GM12892 (cell line): Measurements from ENCODE around the gene MMEL1.

Source experiments
- DNase-seq: peaks from one replicate; pipeline ENCODE4 v3.0.0; 2011; ENCODE audit not compliant: insufficient read length
- FAIRE-seq: peaks from 2 replicates; lab custom pipeline; 2011; peaks lifted over from hg19 to GRCh38; lab: Jason Lieb, UNC
- POLR2A ChIP-seq: IDR thresholded peaks from 2 replicates; pipeline ENCODE4 v1.6.1; 2011; ENCODE audit warnings: low read depth, low read length, control low read depth
- POLR2AphosphoS5 ChIP-seq: IDR thresholded peaks from 2 replicates; pipeline ENCODE4 v1.6.1; 2011; ENCODE audit warnings: low read depth, low read length, control low read depth
- TAF1 ChIP-seq: IDR thresholded peaks from 2 replicates; pipeline ENCODE4 v1.6.1; 2011; ENCODE audit warnings: low read depth, mild to moderate bottlenecking, control low read depth, low read length, borderline replicate concordance

The MMEL1 gene

DNA sequence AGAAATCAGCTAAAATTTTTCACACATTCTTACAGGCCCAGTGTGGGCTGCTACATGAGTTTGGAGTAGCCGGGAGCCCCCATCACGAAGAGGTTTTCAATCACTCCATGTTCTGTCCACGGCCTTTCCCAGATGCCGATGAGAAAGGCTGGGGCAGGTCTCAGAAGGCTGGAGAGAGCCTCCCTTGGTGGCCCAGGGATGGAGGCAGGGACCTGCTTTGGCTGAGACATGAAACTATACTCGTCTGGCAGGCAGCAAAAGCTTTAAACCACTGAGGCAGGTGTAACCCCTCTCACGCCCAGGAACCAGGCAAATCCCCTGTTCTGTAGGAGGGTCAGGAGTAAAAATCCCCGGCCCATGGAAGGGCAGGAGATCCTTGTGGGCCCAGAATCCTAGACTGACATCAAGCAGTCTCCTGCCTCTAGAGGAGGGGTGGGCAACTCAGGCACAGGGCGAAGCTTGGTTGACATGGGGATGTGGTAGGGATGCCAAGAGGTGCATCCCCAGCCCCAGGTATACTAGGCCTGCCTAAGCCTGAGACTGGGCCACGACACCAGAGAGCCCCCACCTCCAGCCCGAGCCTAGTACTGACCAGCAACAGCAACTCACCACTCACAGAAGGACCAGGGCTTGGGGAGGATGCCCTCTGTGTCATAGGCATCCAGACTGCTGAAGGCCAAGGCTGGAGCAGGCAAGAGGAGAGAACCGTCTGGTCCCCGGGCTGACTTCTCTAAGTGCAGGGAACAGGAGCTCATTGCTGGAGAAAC, 9.1 kb downstream of the MMEL1 start:
- no peak for FAIRE-seq

DNA sequence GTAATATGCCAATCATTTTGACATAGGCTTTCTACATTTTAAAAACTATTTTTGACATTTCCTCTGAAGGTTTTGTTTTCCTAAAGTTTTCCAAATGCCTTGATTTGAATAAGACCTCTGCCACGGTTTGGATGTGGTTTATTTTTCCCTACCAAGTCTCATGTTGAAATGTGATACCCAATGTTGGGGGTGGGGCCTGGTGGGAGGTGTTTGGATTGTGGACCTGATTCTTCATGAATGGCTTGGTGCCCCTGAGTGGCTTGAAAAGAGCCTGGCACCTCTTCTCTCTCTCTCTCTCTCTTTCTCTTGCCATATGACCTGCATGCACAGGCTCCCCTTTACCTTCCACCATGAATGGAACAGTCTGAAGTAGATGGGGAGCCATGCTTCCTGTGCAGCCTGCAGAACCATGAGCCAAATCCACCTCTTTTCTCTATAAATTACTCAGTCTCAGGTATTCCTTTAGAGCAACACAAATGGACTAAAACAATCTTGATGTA, 14.8 kb downstream of the MMEL1 start:
- FAIRE-seq (no peak), DNase-seq (no peak)
- TF ChIP-seq POLR2A (no peak), TAF1 (no peak), POLR2AphosphoS5 (no peak)

More for the DNA sequence above, 9.1 kb downstream of the MMEL1 start:
- no peak for TF ChIP-seq TAF1
- TF ChIP-seq POLR2A, result no peak
- TF ChIP-seq POLR2AphosphoS5, result no peak
- no peak for DNase-seq

- TF ChIP-seq TAF1 (no peak), POLR2AphosphoS5 (no peak), POLR2A (no peak)
- no peak for FAIRE-seq
Measured at GRCh38 chr1:2614145-2614544, 18.7 kb downstream of the MMEL1 start.

DNA sequence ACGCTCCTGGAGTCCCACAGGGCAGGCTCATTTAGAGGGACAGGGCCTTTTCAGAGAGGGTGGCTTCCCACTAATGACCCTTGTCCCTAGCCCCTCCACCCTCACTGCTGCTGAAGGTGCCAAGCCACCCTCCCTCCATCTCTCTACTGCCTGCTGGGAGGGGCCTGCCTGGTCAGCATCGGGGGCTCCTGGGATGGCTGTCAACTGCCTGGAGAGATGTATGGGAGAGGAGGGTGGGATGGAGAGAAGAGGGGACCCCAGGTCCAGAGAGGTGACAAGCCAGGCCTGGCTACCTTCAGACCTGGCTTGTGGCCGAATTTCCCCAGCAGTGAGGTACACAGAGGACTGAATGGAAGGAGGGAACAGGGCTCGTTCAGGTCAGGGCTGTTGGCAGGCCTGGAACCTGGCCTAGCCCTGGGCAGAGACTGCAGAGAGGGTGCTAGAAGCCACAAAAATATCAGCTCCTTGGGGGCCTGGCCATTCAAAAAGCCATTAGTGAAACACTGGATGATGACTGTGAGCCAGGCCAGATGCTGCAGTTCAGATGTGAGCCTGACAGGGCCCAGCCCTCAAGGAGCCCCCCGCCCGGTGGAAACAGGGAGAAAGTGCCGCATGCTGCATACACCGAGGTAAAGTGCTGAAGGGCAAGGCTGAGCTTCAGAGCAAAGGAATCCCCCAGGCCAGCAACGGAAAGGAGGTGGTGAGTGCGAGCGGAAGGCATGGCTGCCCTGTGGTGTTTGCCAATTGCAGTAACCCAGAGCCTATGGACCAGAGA, 20.0 kb downstream of the MMEL1 start:
- no peak for FAIRE-seq
- no peak for DNase-seq
- no peak for TF ChIP-seq TAF1
- no peak for TF ChIP-seq POLR2A
- no peak for TF ChIP-seq POLR2AphosphoS5

More at GRCh38 chr1:2614145-2614544, 18.7 kb downstream of the MMEL1 start:
- no peak for DNase-seq

DNA sequence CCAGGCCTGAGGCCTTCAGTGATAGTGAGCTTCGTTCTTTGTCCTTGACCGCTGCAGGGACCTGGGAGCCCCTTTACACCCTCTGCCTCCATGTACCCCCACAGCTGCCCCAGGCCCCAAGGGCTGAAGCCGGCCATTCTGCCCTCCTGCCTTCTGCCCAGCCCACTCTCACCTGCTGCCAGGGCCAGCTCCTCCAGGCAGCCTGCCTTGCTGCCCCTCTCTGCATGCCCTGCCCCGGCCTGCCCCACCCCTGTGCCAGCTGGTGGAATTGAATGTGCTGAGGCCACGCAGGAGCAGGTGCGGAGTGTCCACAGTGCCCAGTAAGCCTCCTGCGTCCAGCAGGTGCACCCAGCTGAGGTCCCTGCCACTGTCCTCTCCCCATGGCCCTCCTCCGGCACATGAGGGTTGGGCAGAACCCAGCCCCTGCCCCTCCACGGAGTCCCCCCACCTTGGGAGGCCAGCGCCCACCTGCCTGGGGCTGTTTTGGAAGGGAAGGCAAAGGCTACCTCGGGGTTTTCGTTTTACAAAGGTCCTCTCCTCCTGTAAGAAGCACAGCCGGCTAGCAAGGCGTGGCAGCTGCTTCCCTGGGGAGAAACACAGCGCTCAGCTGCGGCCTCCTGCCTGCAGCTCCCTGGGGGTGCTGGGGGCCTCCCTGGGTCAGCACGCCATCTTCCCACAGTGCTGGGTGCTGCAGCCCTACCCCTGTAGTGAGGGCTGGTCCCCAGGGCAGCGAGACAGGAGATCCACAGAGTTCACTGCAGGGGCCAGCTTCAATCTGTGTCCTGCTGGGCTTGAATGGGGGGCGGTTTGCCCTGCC, 21.0 kb downstream of the MMEL1 start:
- no peak for TF ChIP-seq POLR2AphosphoS5
- no peak for TF ChIP-seq TAF1
- TF ChIP-seq POLR2A, result no peak
- FAIRE-seq (no peak), DNase-seq (no peak)

DNA sequence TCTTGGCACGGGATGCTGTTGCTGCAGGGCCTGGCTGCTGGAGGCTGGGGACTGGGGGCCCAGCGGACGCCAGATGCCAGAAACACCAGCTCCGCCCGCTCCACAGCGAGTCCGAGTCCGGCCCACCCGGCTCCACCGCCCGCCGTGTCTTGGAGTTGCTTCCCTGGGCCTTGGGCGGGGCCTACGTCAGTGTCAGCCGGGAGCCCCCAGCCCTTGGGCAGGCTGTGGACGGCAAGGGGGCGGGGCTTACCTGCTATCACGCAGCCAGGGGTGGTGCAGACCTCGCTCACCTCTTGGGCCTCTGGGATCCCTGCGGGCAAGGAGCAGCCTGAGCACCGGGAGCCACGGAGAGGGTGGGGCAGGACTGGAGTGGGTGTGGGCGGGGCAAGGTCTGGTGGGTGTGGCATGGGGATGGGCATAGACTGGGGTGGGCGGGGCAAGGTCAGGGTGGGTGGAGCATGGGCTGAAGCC, 21.8 kb downstream of the MMEL1 start:
- no peak for DNase-seq
- TF ChIP-seq POLR2AphosphoS5 (no peak), TAF1 (no peak), POLR2A (no peak)
- no peak for FAIRE-seq

DNA sequence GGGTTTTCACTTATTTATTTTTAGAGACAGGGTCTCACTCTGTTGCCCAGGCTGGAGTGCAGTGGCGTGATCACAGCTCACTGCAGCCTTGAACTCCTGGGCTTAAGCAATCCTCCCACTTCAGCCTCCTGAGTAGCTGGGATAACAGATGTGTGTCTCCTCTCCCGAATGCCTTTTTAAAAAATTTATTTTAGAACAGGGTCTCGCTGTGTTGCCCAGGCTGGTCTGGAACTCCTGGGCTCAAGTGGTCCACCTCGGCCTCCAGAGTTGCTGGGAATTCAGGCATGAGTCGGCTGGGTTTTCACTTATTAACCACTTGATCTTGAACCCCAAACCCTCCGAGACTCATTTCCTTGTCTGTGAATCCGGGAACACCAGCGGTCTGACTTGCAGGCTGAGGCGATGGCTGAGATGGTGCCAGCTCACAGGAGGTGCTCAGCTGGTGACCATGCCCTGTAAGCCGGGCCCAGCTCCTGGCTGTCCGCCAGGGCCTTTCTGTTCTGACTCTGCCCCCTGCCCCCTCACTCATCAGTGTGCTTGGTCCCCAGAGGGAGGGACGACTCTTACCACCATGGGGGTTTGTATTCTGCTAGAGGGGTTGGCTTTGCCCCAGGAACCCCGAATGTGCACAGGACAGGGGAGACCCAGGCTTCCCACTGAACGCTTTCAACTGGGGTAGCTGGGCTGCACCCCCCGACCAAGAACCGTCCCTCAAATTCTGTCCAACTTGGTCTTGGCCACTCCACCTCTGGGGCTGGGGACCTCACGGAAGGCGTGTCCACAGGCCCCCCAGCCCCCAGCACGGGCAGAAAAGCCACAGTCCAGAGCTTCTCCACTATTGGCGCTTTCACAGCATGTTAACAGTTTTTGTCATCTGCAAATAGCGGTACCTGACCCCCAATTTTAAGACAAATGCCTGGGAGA, 22.5 kb downstream of the MMEL1 start:
- DNase-seq (no peak), FAIRE-seq (no peak)
- TF ChIP-seq POLR2A, result no peak
- no peak for TF ChIP-seq POLR2AphosphoS5
- TF ChIP-seq TAF1, result no peak

DNA sequence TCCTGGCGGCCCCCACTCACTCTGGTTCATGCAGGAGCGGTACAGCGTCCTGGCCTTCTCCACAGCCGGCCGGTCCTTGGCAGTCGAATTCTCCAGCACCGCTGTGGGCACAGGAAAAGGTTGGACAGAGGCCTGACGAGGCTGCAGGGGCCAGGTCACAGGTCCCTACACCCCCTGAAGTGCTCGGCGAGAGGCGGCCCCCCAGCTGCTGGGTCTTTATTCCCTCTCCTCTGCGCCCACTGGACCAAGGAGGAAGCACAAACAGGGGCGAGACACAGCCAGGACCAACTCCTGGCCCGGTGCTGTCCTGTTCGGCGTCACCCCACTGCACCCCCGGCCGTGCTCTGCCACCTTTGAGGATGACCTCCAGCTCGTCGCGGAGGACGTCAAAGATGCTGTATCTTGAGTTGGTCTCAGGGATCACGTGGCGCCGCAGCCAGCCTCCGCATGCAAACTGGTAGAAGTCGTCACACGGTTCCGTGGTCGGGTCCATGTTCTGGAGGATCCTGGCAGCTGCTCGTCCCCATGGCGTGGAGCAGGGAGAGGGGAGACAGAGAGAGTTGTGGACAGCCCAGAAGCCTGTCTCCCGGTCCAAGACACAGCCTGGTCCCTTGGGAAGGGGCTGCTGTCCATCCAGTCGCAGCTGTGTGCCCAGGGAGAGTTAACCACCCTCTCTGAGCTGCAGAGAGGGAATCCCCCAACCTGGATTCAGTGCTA, 23.3 kb downstream of the MMEL1 start:
- FAIRE-seq, result no peak

GRCh38 chr1:2607641-2608091, 25.1 kb downstream of the MMEL1 start:
- DNase-seq, result no peak
- no peak for TF ChIP-seq POLR2A
- no peak for TF ChIP-seq POLR2AphosphoS5
- TF ChIP-seq TAF1, result no peak
- FAIRE-seq, result no peak

More for the DNA sequence above, 23.3 kb downstream of the MMEL1 start:
- DNase-seq, result no peak
- TF ChIP-seq TAF1, result no peak
- TF ChIP-seq POLR2AphosphoS5, result no peak
- TF ChIP-seq POLR2A, result no peak

- DNase-seq, result no peak
Measured at GRCh38 chr1:2606881-2607621, 25.8 kb downstream of the MMEL1 start.

More at GRCh38 chr1:2606881-2607621, 25.8 kb downstream of the MMEL1 start:
- FAIRE-seq, result no peak
- TF ChIP-seq POLR2A (no peak), TAF1 (no peak), POLR2AphosphoS5 (no peak)
